OCI-LY3 (cell line): Measurements from ENCODE around the gene AP1M2.

Experiments used
- H2AFZ ChIP-seq: fragments of 200-600, 300-600 bp; shearing (Covaris generic); 2 replicates; pipeline ENCODE4 v1.6.0; 2014; ENCODE audit warnings: antibody characterized with exemption, low read depth, low read length
- H3K27ac ChIP-seq: fragments of 200-600, 300-600 bp; sonication (generic); 2 replicates; pipeline ENCODE4 v1.5.1; 2014; ENCODE audit warnings: mild to moderate bottlenecking, low read length, moderate library complexity, mixed read lengths
- H3K27me3 ChIP-seq: fragments of 200-600, 300-600 bp; sonication (generic); 2 replicates; pipeline ENCODE4 v1.6.1; 2014; ENCODE audit warnings: low read depth, low read length, mixed read lengths
- H3K36me3 ChIP-seq: fragments of 200-600, 300-600 bp; sonication (generic); replicated peaks from 2 replicates; pipeline ENCODE3; 2014; ENCODE audit warnings: low read depth, low read length, mixed read lengths
- H3K4me1 ChIP-seq: fragments of 300-600, 200-600 bp; sonication (generic); 2 replicates; pipeline ENCODE4 v1.6.1; 2014; ENCODE audit warnings: low read length, mixed read lengths
- H3K4me2 ChIP-seq: fragments of 200-600, 300-600 bp; sonication (generic); 2 replicates; pipeline ENCODE4 v1.6.1; 2014; ENCODE audit warnings: low read length, mixed read lengths
- H3K4me3 ChIP-seq: fragments of 300-600, 200-600 bp; sonication (generic); 2 replicates; pipeline ENCODE4 v1.5.1; 2014; ENCODE audit warnings: antibody characterized with exemption, mild to moderate bottlenecking, low read length, moderate library complexity
- H3K79me2 ChIP-seq: fragments of 300-600, 200-600 bp; shearing (Covaris generic); 2 replicates; pipeline ENCODE4 v1.6.1; 2014; ENCODE audit warnings: mild to moderate bottlenecking, low read length, mixed read lengths
- H3K9ac ChIP-seq: fragments of 300-600, 200-600 bp; shearing (Covaris generic); 2 replicates; pipeline ENCODE4 v1.6.0; 2014; ENCODE audit warnings: mild to moderate bottlenecking, low read length, moderate library complexity
- H3K9me3 ChIP-seq: fragments of 200-600, 300-600 bp; shearing (Covaris generic); 2 replicates; pipeline ENCODE4 v1.6.1; 2014; ENCODE audit warnings: low read length, mixed read lengths; ENCODE audit not compliant: insufficient read depth
- H4K20me1 ChIP-seq: fragments of 200-600, 300-600 bp; sonication (generic); 2 replicates; pipeline ENCODE4 v1.6.1; 2016; ENCODE audit warnings: low read length, mixed read lengths; ENCODE audit not compliant: insufficient read depth
- CTCF ChIP-seq: fragments of 200-600, 300-600 bp; sonication (generic); IDR thresholded peaks from 2 replicates; pipeline ENCODE4 v1.5.1; 2014; ENCODE audit warnings: antibody characterized with exemption, low read length, low read depth
- EZH2phosphoT487 ChIP-seq: fragments of 200-600 bp; shearing (Covaris generic); IDR thresholded peaks from 2 replicates; pipeline ENCODE4 v1.6.1; 2018; ENCODE audit warnings: antibody characterized with exemption, mixed run types, low read depth

Gene AP1M2

GRCh38 chr19:10568826-10569651 is 18.1 kb downstream of the AP1M2 start, which contains the start of gene CDKN2D:
CDKN2D (minus strand) TSS chr19:10568979; CDS start chr19:10568653, 326 bp downstream.
- Histone ChIP-seq H3K4me1 (peaks cover 31% of the 10 kb centered on the region), H3K79me2 (peaks cover 17% of the 10 kb centered on the region), H3K9me3 (no peaks in the 10 kb centered on the region), H3K27ac (peak within 1 kb of the TSS; percentile 79), H3K9ac (peak within 1 kb of the TSS; percentile 79), H3K27me3 (peaks cover 10% of the 10 kb centered on the region; the same call in 1 of the 2 replicates), H4K20me1 (no peaks in the 10 kb centered on the region; the same call in none of the 2 replicates), H3K4me2 (peak within 1 kb of the TSS; percentile 91), H3K36me3 (peaks cover 4% of the 10 kb centered on the region), H3K4me3 (peak within 1 kb of the TSS; percentile 79), H2AFZ (peak within 1 kb of the TSS; percentile 40)
- TF ChIP-seq CTCF, result no peak
- TF ChIP-seq EZH2phosphoT487, result no peak

DNA sequence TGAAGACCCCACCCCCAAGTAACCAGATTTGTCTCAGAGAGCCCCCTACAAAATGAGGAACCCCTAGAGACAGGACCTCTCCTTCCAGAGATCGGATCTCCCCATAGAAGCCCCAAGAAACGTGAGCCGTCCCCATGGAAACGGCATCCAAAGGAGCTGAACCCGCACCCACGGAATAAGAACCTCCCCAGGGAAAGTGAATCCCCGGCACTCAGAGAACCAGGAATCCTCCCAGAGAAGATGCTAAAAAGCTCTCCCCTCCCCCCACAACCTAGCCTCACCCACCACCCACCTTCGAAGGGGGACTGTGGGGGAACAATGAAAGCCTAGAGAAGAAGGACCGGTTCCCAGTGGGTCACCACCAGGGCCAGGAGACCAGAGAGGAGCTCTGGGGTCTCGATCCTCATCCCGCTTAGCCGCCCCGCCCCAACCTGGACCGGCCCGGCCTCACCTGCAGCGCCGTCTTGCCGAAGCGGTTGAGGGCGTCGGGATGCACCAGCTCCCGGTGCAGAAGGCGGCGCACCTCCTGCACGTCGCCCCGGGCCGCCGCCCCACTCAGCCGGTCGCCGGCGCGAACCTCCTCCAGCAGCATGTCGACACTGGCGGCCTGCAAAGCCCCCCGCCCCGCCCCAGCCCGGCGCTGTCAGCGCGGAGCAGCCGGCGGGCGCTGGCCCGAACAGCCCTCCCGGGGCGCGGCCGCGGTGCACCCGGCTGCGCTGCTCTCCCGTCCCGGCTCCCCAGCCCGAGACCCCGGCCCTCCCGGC is 18.9 kb downstream of the AP1M2 start:
- Histone ChIP-seq H3K79me2 (peaks cover 22% of the 10 kb centered on the region), H3K9ac (peak overlapping the region; percentile 55), H3K4me1 (peaks cover 31% of the 10 kb centered on the region), H3K9me3 (no peaks in the 10 kb centered on the region), H3K4me3 (peak overlapping the region; percentile 79), H3K27ac (no peak overlapping the region), H3K4me2 (peak overlapping the region; percentile 91), H3K27me3 (peaks cover 10% of the 10 kb centered on the region; the same call in 1 of the 2 replicates), H3K36me3 (peaks cover 4% of the 10 kb centered on the region), H4K20me1 (no peaks in the 10 kb centered on the region; the same call in none of the 2 replicates), H2AFZ (peak overlapping the region; percentile 7; the same call in 1 of the 2 replicates)
- TF ChIP-seq EZH2phosphoT487, result no peak
- no peak; the same call in 1 of the 2 replicates for TF ChIP-seq CTCF

DNA sequence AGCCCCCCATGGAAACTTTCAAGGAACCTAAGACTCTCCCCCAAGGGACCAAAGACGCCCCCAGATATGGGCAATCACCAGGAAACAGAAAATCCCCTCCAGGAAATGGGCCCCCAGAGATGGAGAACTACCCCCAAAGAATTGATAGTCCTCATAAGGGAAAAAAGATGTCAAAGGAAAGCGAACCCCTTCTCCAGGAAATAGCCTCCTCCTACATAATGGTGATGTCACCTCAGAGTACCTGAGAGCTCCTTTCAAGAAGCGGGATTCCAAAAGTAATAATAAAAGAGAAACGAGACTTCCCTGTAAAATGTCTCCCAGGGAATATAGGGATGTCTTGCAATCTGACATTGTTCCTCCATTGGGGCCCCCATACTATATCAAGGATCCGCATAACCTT is 19.5 kb downstream of the AP1M2 start:
- no peaks in the 10 kb centered on the region; the same call in none of the 2 replicates for H4K20me1 ChIP-seq
- peaks cover 31% of the 10 kb centered on the region for H3K4me1 ChIP-seq
- peak overlapping the region; percentile 79 for H3K4me3 ChIP-seq
- H3K36me3 ChIP-seq, result peaks cover 6% of the 10 kb centered on the region
- H3K9ac ChIP-seq, result peak overlapping the region; percentile 55
- H2AFZ ChIP-seq, result no peak overlapping the region
- no peaks in the 10 kb centered on the region for H3K9me3 ChIP-seq
- H3K27ac ChIP-seq, result no peak overlapping the region
- TF ChIP-seq EZH2phosphoT487 (no peak), CTCF (no peak)
- H3K79me2 ChIP-seq, result peaks cover 23% of the 10 kb centered on the region
- peaks cover 10% of the 10 kb centered on the region; the same call in 1 of the 2 replicates for H3K27me3 ChIP-seq
- peak overlapping the region; percentile 91 for H3K4me2 ChIP-seq
